ENCODE results near the gene SNUPN. TPM values are rescaled to one million over a fixed set of nuclear protein-coding genes. Genes with fewer than 3 reads are reported as not detected.

Gene SNUPN
- total RNA-seq, 2 experiments from 2014 or later: 25.8 to 27.3 TPM

DNA sequence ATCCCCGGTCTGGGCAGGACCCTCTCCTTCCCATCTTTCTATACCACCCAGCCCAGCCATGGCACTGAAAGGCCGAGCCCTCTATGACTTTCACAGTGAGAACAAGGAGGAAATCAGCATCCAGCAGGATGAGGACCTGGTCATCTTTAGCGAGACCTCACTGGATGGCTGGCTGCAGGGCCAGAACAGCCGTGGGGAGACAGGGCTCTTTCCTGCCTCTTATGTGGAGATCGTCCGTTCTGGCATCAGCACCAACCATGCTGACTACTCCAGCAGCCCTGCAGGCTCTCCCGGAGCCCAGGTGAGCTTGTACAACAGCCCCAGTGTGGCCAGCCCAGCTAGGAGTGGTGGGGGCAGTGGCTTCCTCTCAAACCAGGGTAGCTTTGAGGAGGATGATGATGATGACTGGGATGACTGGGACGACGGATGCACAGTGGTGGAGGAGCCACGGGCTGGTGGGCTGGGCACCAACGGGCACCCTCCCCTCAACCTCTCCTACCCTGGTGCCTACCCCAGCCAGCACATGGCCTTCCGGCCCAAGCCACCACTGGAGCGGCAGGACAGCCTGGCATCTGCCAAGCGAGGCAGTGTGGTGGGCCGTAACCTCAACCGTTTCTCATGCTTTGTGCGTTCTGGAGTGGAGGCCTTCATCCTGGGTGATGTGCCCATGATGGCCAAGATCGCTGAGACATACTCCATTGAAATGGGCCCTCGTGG is 23.7 kb upstream of the SNUPN start:
- Mint-ChIP-seq H3K4me1 (peaks cover 26% of the 10 kb centered on the region), H3K36me3 (no peaks in the 10 kb centered on the region), H3K27me3 (peaks cover 19% of the 10 kb centered on the region), H3K4me3 (peak overlapping the region; percentile 76), H3K9me3 (ENCODE audit: low read depth) (no peaks in the 10 kb centered on the region), H3K27ac (no peak overlapping the region)
- DNase-seq: no peak
- ATAC-seq: no peak
- CTCF ChIA-PET: interaction anchor here (0.5 kb wide), 1 partner anchor 8 kb away, joined by 3 read pairs; no protein-coding TSS in a partner anchor

DNA sequence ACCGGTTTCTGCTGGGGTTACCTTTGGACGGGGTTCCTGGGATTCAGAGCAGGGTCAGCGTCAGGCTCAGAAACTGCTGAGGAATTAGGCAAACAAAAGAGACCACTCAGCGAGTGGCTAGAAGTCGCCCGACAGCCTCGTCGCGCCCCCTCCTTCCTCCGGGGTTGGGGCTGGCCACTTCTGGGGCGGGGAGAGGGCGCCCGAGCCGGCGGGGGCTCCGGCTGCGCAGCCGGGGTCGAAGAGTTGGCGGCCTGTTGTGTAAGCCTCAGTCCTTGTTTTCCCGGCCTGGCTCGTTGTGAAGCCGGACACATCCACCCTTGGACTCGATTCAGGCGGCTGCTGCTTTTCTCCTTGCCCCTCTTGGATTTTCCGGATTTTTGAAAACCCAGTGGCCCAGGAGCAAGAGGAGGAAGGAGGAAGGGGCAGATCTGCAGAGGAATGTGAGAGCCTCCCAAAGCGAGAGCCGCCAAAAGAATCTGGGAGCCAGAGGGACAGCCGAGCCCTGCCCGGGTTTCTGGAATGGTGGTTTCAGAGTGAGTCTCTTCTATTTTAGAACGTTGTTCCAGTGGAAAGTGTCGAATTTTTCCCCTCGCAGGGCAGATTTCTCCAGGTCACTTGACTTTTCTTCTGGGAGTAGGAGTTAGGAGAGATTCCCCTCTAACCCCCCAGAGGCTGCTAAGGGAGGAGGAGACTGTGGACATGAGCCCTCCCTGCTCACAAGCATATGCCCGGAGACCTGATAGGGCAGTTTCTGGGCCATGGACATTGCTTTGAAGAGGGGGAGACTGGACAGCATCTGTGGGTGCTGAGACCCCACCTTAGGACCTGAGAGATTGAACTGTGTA is 22.9 kb upstream of the SNUPN start:
- Mint-ChIP-seq H3K27me3 (peaks cover 19% of the 10 kb centered on the region), H3K9me3 (ENCODE audit: low read depth) (no peaks in the 10 kb centered on the region), H3K4me3 (peak overlapping the region; percentile 76), H3K27ac (no peak overlapping the region), H3K4me1 (peaks cover 26% of the 10 kb centered on the region), H3K36me3 (no peaks in the 10 kb centered on the region)
- ATAC-seq (no peak), DNase-seq (no peak)
- CTCF ChIA-PET: interaction anchor here (0.7 to 2.6 kb wide), 12 partner anchors 10 to 282 kb away, joined by 3 to 14 read pairs (median 5); partner anchors contain the start of gene MAN2C1

DNA sequence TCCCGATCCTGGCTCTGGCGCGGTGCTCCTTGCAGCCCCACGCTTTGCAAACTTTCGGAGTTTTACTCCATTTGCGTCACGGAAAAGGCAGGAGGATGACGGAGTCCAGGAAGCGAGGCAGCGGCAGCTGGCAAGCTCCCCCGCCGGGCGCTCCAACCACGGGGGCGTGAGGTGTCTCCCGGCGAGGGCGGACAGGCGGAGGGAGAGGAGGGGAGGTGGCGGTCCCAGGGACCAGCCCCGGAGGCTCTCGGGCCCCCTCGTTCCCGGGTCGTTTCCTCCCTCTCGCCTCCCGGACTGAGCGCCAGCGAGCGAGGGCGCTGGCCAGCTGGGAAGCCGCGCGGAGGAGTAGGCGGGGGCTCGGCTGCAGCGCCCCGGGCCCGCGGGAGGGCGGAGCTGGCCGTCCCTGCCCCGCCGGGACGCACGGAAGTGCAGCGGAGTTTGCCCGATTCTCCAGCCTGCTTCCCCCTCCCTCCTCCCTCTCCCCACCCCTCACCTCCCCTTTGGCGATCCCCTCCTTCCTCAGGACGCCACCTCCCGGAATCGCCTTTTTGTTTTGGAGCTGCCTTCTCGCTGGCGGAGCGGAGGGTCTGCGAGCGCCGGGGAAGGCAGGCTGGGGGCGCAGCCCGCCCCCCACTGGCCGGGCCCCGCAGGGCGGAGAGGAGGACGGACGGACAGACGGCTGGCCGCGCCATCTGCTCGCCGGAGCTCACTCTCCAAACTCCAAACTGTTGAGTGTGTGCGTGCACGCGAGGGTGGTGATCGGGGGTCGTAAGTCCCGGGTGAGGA is 22.0 kb upstream of the SNUPN start, which contains the start of gene SNX33:
SNX33 (plus strand) TSS at position 543 of the 786 bp plus-strand sequence. CDS start 1,191 bp downstream, outside the sequence.
- no peaks in the 10 kb centered on the region for H3K36me3 Mint-ChIP-seq
- no peak within 1 kb of the TSS for H3K27ac Mint-ChIP-seq
- DNase-seq (peak; percentile 72), ATAC-seq (peak; percentile 72)
- H3K9me3 Mint-ChIP-seq (ENCODE audit: low read depth): no peaks in the 10 kb centered on the region
- peak within 1 kb of the TSS; percentile 76 for H3K4me3 Mint-ChIP-seq
- H3K4me1 Mint-ChIP-seq: peaks cover 26% of the 10 kb centered on the region
- H3K27me3 Mint-ChIP-seq: peaks cover 19% of the 10 kb centered on the region
- CTCF ChIA-PET: interaction anchor here (0.6 to 2.6 kb wide), 16 partner anchors 9 to 281 kb away, joined by 3 to 14 read pairs (median 6); partner anchors contain the start of gene MAN2C1

DNA sequence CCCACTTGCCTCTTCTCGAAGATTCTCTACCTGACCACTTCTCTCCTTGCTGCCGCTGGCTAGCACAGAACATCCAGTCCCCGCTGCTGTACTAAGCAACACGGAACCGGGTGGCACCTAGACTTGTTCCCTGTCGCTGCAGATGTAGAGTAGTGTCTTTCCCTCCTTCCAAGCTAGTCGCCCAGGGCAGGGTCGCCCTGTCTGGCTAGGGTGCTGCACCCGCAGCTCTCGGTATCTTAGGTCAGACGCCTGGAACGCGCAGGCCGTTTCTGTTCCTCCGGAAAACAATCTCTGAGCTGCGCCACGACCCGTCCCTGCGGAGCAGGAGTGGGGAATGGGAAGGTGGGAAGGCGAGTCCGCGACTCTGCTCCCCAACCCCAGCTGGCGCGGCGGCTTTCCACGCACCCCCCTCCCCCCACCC is 21.4 kb upstream of the SNUPN start:
- no peak for ATAC-seq
- CTCF ChIA-PET: interaction anchor here (0.9 to 2.6 kb wide), 13 partner anchors 9 to 279 kb away, joined by 3 to 14 read pairs (median 6); partner anchors contain the start of gene MAN2C1
- peaks cover 28% of the 10 kb centered on the region for H3K4me1 Mint-ChIP-seq
- H3K27me3 Mint-ChIP-seq: peaks cover 19% of the 10 kb centered on the region
- H3K4me3 Mint-ChIP-seq: peak overlapping the region; percentile 76
- no peak overlapping the region for H3K27ac Mint-ChIP-seq
- DNase-seq: no peak
- no peaks in the 10 kb centered on the region for H3K9me3 Mint-ChIP-seq (ENCODE audit: low read depth)
- H3K36me3 Mint-ChIP-seq: no peaks in the 10 kb centered on the region

DNA sequence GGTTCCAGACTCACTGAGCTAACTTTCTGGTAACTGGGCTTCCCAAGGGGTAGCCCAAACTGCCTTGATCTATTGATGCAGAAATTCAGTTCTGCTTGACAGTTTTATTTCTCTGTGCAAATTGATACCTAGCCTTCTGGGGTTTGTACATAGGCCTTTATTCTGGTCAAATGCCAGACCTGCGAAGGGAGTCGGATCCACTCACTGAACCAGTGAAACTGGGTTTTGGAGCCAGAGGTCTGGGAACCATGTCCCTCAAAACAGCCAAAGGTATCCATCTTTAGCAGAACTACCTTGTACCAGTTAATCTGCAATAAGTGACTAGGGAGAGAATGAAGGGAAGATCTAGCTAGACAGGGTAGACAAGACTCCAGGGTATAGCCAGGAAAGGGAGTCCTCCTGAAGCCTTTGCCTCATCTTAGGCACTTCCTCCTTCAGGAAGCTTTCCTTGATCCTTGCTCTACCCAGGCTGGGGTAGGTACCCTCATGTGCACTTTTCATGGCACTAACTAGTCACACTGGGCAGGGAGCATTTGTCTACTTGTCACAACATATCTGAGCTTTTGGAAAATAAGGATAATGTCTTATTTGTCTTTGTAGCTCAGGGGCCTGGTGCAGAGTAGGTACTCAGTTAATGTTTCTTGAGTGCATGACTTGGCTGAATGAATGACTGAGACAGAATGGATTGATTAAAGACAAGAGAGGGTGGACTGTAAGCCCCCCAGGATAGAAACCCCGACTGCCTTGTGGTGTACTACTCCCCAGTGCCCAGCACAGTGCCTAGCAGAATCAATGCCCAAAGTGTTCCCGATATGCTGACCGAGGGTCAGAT is 20.8 kb upstream of the SNUPN start:
- Mint-ChIP-seq H3K27ac (no peak overlapping the region), H3K36me3 (no peaks in the 10 kb centered on the region), H3K4me3 (peak overlapping the region; percentile 76), H3K4me1 (peaks cover 22% of the 10 kb centered on the region), H3K27me3 (peaks cover 19% of the 10 kb centered on the region), H3K9me3 (ENCODE audit: low read depth) (no peaks in the 10 kb centered on the region)
- DNase-seq: no peak
- ATAC-seq: no peak
- CTCF ChIA-PET: interaction anchor here (1.2 to 2.6 kb wide), 6 partner anchors 8 to 278 kb away, joined by 5 to 10 read pairs (median 8); partner anchors contain the start of gene MAN2C1

DNA sequence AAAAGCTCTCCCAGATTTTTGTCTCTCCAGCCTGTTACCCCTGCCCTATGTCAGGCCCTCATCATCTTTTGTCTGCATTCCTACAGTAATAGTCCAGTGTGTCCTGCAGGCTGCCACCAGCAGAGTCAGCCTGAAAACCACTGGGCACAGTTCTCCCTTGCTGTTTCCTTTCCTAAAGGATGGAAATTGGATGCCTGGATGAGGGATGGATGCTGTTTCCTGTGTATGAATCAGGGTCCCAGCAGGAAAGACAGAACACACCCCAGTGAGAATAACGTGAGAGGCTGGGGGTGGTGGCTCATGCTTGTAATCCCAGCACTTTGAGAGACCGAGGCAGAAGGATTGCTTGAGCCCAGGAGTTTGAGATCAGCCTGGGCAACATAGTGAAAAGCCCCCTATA is 18.9 kb upstream of the SNUPN start:
- CTCF ChIA-PET: interaction anchor here (0.9 to 1.1 kb wide), 2 partner anchors 42 to 276 kb away, joined by 3 read pairs; no protein-coding TSS in a partner anchor
- no peak for DNase-seq
- Mint-ChIP-seq H3K9me3 (ENCODE audit: low read depth) (no peaks in the 10 kb centered on the region), H3K27me3 (peaks cover 19% of the 10 kb centered on the region), H3K4me3 (no peak overlapping the region), H3K4me1 (peaks cover 20% of the 10 kb centered on the region), H3K36me3 (peaks cover 2% of the 10 kb centered on the region), H3K27ac (no peak overlapping the region)
- no peak for ATAC-seq

DNA sequence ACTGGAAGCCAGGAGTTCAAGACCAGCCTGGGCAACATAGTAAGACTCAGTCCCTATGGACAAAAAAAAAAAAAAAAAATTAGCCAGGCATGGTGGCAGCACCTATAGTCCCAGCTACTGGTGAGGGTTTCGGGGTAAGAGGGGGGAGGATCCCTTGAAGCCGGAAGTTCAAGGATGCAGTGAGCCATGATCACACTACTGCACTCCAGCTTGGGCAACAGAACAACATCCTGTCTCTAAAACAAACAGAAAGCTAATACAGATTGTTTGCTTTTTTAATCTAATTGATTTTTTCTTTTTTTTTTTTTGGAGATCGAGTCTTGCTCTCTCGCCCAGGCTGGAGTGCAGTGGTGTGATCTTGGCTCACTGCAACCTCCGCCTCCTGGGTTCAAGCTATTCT is 16.1 kb upstream of the SNUPN start:
- Mint-ChIP-seq H3K27me3 (peaks cover 6% of the 10 kb centered on the region), H3K4me1 (peaks cover 29% of the 10 kb centered on the region), H3K36me3 (peaks cover 16% of the 10 kb centered on the region), H3K27ac (no peak overlapping the region), H3K9me3 (ENCODE audit: low read depth) (no peaks in the 10 kb centered on the region), H3K4me3 (no peak overlapping the region)
- DNase-seq: no peak
- no peak for ATAC-seq
- CTCF ChIA-PET: interaction anchor here (0.7 to 5.7 kb wide), 13 partner anchors 10 to 273 kb away, joined by 3 to 68 read pairs (median 16); partner anchors contain the start of genes MAN2C1, PTPN9, SIN3A and SNUPN

DNA sequence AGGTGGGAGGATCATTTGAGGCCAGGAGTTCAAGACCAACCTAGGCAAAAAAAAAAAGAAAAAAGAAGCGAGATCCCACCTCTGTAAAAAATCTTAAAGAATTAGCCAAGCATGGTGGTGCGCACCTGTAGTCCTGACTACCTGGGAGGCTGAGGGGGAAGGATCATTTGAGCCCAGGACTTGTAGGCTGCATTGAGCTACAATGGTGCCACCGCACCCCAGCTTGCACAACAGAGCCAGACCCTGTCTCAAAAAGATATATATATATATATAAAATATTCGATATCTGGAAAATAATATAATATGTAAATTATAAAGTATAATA is 15.6 kb upstream of the SNUPN start:
- ATAC-seq (no peak), DNase-seq (no peak)
- H3K4me3 Mint-ChIP-seq: peak overlapping the region; percentile 91
- CTCF ChIA-PET: interaction anchor here (0.7 to 5.7 kb wide), 18 partner anchors 9 to 273 kb away, joined by 3 to 68 read pairs (median 6); partner anchors contain the start of genes MAN2C1, PTPN9, SIN3A and SNUPN
- peaks cover 2% of the 10 kb centered on the region for H3K27me3 Mint-ChIP-seq
- peaks cover 16% of the 10 kb centered on the region for H3K36me3 Mint-ChIP-seq
- H3K9me3 Mint-ChIP-seq (ENCODE audit: low read depth): no peaks in the 10 kb centered on the region
- peak overlapping the region; percentile 93 for H3K27ac Mint-ChIP-seq
- H3K4me1 Mint-ChIP-seq: peaks cover 29% of the 10 kb centered on the region

DNA sequence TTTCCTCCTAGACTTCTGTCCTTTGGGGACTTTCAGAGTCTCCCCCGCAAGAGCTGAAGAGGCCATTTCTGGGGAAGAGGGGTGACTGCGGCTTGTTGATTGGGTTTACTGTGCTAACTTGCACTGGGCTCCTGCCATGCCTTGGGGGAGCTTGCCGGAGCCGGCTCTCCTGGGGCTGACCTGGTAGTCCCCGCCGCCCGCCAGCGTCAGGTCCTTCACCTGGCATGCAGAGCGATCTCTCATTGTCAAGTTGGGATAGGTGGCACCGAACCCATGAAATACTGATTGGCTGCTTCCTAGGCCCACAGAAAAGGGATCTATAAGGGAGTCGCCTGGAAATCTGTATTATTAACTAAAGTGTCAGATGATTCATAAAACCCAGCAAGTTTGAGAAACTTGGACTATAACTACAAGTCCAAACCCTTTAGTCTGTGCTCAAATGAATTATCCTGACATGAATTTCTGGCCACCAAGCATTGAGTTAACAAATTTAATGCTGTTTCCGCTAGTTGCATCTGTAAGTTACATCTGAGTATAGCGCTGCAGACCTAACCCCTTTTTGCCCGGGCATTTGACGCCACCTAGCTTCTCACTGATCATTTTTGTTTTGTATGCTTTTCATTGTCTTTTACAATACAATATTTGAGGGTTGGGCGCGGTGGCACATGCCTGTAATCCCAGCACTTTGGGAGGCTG is 15.1 kb upstream of the SNUPN start:
- DNase-seq (peak; percentile 82), ATAC-seq (peak; percentile 60)
- Mint-ChIP-seq H3K27ac (peak overlapping the region; percentile 93), H3K4me1 (peaks cover 33% of the 10 kb centered on the region), H3K9me3 (ENCODE audit: low read depth) (no peaks in the 10 kb centered on the region), H3K36me3 (peaks cover 16% of the 10 kb centered on the region), H3K4me3 (peak overlapping the region; percentile 91), H3K27me3 (no peaks in the 10 kb centered on the region)
- CTCF ChIA-PET: interaction anchor here (0.6 to 5.7 kb wide), 23 partner anchors 9 to 272 kb away, joined by 3 to 68 read pairs (median 5); partner anchors contain the start of genes MAN2C1, PTPN9, SIN3A and SNUPN

DNA sequence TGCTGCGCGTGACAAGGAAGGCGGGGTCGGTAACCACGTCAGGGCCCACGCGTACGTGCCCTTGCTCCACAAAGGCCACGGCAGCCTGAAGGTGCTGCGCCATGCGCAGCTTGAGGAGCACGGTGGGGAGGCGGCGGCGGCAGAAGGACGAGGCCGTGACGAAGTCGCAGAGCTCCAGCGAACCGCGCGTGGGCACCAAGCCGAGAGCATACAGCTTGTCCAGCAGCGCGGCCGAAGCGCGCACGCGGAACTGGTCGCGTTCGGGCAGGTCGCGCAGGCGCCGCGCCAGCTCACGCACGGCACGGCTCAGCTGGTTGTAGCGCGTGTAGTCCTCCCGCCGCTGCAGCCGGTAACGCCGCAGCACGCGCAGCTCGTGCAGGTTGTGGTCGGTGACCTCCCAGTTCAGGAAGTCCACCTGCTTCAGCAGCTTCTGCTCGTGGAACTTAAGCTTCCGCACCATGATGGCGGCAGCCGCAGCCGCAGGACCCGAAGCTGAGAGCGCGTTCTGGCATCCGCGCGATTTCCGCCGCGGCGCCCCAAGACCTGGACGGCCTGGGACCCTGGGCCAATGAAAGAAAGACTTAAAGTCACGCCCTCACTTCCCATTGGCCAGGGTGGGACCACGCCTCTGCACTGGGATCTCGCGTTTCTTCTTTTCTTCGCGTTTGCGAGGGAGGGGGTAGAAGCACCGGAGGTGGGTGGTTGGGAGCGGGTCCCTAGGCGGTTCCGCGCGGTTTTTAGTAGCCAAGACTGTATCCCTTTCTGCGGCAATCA is 14.4 kb upstream of the SNUPN start, which contains the start of gene IMP3:
IMP3 (minus strand) TSS at position 516 of the 774 bp plus-strand sequence; CDS start at position 460, 56 bp downstream.
- H3K4me3 Mint-ChIP-seq: peak within 1 kb of the TSS; percentile 91
- peak; percentile 98 for DNase-seq
- peaks cover 16% of the 10 kb centered on the region for H3K36me3 Mint-ChIP-seq
- peak; percentile 94 for ATAC-seq
- peaks cover 35% of the 10 kb centered on the region for H3K4me1 Mint-ChIP-seq
- H3K27ac Mint-ChIP-seq: peak within 1 kb of the TSS; percentile 93
- H3K27me3 Mint-ChIP-seq: no peaks in the 10 kb centered on the region
- CTCF ChIA-PET: interaction anchor here (0.6 to 5.7 kb wide), 21 partner anchors 8 to 287 kb away, joined by 3 to 68 read pairs (median 6); partner anchors contain the start of genes MAN2C1, PTPN9, SIN3A and SNUPN
- no peaks in the 10 kb centered on the region for H3K9me3 Mint-ChIP-seq (ENCODE audit: low read depth)

All from activated CD8-positive, alpha-beta memory T cell treated with anti-CD3 and anti-CD28 coated beads, Interleukin-2, amount 10 ng/mL, durations not matched to agents 7 days and 5 days (primary cell).